Measurements from ENCODE around the gene CFAP68. TPM values are rescaled to one million over a fixed set of nuclear protein-coding genes. Genes with fewer than 3 reads are reported as not detected.

Gene CFAP68
- total and polyA plus RNA-seq, 9 of the 15 experiments (the other 6 are each of a cell fraction or from before 2014, with no cell fraction given), result 22.8 to 72.3 (median 52.5) TPM

- no peak for TF ChIP-seq PHF21A (IDR thresholded peaks at IDR 0.05; ENCODE audit: borderline replicate concordance, low read depth)
- no peak; the same call in 1 of the 2 replicates for TF ChIP-seq CC2D1A (IDR thresholded peaks at IDR 0.05)
- TF ChIP-seq ZMIZ1 (IDR thresholded peaks at IDR 0.05; ENCODE audit: low read depth in 2 of 2, low read length in 2 of 2), result peak in 1 of 2 experiments; percentile 56; a peak in 1 of 4 replicates
- TF ChIP-seq GATA2 (CRISPR knock-in tag; IDR thresholded peaks at IDR 0.05), result peak; percentile 40; the same call in 1 of the 2 replicates
- TF ChIP-seq ZNF224 (CRISPR knock-in tag; IDR thresholded peaks at IDR 0.05), result no peak
- TF ChIP-seq ZBTB2 (IDR thresholded peaks at IDR 0.05), result 0 out of 2 replicates have a peak, but pooled peaks have one; percentile 43
- TF ChIP-seq U2AF1 (optimal IDR thresholded peaks at IDR 0.05; ENCODE audit: low read depth, low read length), result no peak
- TF ChIP-seq FOXP4 (CRISPR knock-in tag; IDR thresholded peaks at IDR 0.05; ENCODE audit: borderline replicate concordance), result 0 out of 2 replicates have a peak, but pooled peaks have one; percentile 24
- peak; percentile 90 for TF ChIP-seq TAL1 (IDR thresholded peaks at IDR 0.05)
- TF ChIP-seq TRIM25 (IDR thresholded peaks at IDR 0.05; ENCODE audit: borderline replicate concordance), result no peak
- peak; percentile 93 for TF ChIP-seq EHMT2 (IDR thresholded peaks at IDR 0.05)
- peak; percentile 66 for TF ChIP-seq EP300 (IDR thresholded peaks at IDR 0.05; ENCODE audit: low read length)
- TF ChIP-seq ARNT (IDR thresholded peaks at IDR 0.05), result peak in 1 of 2 experiments; percentile 41; a peak in 1 of 4 replicates
- peak; percentile 92 for TF ChIP-seq DPF2 (IDR thresholded peaks at IDR 0.05)
- TF ChIP-seq ZNF79 (CRISPR knock-in tag; IDR thresholded peaks at IDR 0.05; ENCODE audit: low read depth), result no peak
- TF ChIP-seq STAT5A (IDR thresholded peaks at IDR 0.05; ENCODE audit: borderline replicate concordance, low read length), result peak; percentile 69; the same call in 1 of the 2 replicates
These were observed 31.6 kb downstream of the CFAP68 start (continued) for GRCh38 chr11:111910676-111911562.
